Epithelial cell of proximal tubule (primary cell): Measurements from ENCODE around the gene TEDDM1. TPM values are rescaled to one million over a fixed set of nuclear protein-coding genes. Genes with fewer than 3 reads are reported as not detected.

Source experiments
- DNase-seq: peaks from one replicate; pipeline ENCODE4 v3.0.0-alpha.2; 2011; ENCODE audit warnings: low read depth
- H3K4me3 ChIP-seq: 2 replicates; pipeline ENCODE4 v1.5.1; 2011; ENCODE audit warnings: low read depth, mild to moderate bottlenecking, low read length
- total RNA-seq: library from RNA; depleted of rRNA; stranded (reverse); fragments of >200 nt; gene quantifications from 2 replicates; pipeline ENCODE4 v1.2.3, GENCODE V29; 2015
- TF ChIP-seq, protein P1 (sequence below): conservative IDR thresholded peaks from 2 replicates; pipeline ENCODE4 v1.5.1; 2012; ENCODE audit warnings: low read depth, mild to moderate bottlenecking, low read length

TEDDM1 gene
- total RNA-seq, 1 donor from 2014 or later: not detected

- no peak for DNase-seq
- TF ChIP-seq, protein P1, sequence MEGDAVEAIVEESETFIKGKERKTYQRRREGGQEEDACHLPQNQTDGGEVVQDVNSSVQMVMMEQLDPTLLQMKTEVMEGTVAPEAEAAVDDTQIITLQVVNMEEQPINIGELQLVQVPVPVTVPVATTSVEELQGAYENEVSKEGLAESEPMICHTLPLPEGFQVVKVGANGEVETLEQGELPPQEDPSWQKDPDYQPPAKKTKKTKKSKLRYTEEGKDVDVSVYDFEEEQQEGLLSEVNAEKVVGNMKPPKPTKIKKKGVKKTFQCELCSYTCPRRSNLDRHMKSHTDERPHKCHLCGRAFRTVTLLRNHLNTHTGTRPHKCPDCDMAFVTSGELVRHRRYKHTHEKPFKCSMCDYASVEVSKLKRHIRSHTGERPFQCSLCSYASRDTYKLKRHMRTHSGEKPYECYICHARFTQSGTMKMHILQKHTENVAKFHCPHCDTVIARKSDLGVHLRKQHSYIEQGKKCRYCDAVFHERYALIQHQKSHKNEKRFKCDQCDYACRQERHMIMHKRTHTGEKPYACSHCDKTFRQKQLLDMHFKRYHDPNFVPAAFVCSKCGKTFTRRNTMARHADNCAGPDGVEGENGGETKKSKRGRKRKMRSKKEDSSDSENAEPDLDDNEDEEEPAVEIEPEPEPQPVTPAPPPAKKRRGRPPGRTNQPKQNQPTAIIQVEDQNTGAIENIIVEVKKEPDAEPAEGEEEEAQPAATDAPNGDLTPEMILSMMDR: no peak
- H3K4me3 ChIP-seq: no peak overlapping the region
Measured at GRCh38 chr1:182426442-182427430, 26.3 kb upstream of the TEDDM1 start.

GRCh38 chr1:182415789-182416188 lies 15.3 kb upstream of the TEDDM1 start:
- TF ChIP-seq, protein P1: no peak
- DNase-seq: no peak
- H3K4me3 ChIP-seq: no peak overlapping the region

GRCh38 chr1:182413969-182414368 lies 13.5 kb upstream of the TEDDM1 start:
- no peak overlapping the region for H3K4me3 ChIP-seq
- DNase-seq: no peak
- TF ChIP-seq, protein P1: no peak

GRCh38 chr1:182413486-182413885 lies 13.0 kb upstream of the TEDDM1 start:
- no peak overlapping the region for H3K4me3 ChIP-seq
- no peak for DNase-seq
- TF ChIP-seq, protein P1: no peak

DNA sequence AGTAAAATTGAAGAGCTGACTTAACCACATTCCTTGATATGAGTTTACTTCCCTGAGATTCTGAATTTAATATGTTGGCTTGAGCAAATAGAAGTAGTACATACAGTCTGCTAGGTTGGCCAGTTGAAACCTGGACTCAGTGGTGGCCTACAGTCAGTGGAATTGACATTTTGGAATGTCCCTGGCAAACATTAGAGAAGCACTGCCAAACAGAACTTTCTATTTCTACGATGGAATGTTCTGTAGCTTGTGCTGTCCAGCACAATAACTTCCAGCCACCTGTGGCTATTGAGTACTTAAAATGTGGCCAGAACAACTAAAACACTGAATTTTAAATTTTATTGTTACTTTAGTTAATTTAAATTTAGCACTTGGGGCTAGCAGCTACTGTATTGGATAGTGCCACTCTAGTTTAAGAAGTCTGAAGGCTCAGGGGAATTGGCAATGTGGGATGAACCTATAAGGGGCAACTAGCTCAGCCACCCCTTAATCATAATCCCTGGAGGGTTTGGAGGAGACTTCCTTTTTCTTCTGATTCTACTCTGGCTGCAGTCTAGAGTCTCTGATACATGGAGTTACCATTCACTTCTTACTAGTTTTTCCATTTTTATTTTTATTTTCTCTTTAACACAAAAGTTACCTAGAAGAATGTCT lies 10.3 kb upstream of the TEDDM1 start:
- TF ChIP-seq, protein P1: no peak
- no peak for DNase-seq
- no peak overlapping the region for H3K4me3 ChIP-seq

DNA sequence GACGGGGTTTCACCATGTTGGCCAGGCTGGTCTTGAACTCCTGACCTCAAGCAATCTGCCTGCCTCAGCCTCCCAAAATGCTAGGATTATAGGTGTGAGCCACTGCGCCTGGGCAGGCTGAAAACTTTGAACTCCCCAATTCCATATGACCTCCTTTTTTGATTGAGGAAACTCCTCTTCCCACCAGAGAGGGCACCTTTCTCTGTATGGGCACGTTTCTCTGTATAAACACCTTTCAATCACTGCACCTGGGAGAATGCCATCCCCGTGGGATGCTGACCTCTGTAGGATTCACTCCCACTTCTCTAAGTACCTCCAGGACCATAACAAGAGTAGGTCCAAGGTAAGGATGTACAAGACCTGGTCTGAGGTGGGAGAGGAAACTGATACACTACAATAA lies 9.7 kb upstream of the TEDDM1 start:
- no peak for DNase-seq
- no peak overlapping the region for H3K4me3 ChIP-seq
- TF ChIP-seq, protein P1: no peak
